HG03064 (cell line): Measurements from ENCODE around the gene CFAP65.

ENCODE experiments used
- ATAC-seq: cut with Tn5 transposase; IDR thresholded peaks from one replicate; pipeline ENCODE4 v1.9.1; 2021; ENCODE audit warnings: low read depth; ENCODE audit not compliant: unreplicated experiment

CFAP65 gene

DNA sequence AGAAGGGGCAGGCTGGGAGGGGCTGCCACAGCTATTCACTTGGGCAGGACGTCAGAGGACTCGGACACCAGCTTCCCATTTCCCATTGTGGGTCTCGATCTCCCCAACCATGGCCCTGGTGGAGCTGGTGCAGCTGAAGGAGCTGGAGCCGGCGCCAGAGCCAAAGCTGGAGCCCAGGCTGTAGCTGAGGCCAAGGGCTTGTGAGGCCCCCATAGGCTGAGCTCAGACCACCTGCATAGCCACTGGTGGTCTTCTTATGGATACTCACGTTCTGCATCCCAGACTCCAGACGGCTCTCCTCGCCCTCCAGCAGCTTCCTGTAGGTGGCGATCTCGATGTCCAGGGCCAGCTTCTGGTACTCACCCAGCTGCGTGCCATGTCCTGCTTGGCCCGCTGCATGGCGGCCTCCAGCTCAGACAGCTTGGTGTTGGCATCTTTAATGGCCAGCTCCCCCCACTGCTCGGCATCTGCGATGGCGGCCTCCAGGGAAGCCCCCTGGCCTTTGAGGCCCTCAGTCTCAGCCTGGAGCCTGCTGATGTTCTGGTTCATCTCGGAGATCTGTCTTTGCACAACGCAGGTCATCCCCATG, 87.9 kb downstream of the CFAP65 start:
- no peak for ATAC-seq
